ENCODE results near the gene DUS2. TPM values are rescaled to one million over a fixed set of nuclear protein-coding genes. Genes with fewer than 3 reads are reported as not detected.

The DUS2 gene
- total RNA-seq, 4 donors from 2014 or later = 4.5 to 9.6 (median 7.1) TPM

GRCh38 chr16:68086860-68087268, 63.8 kb downstream of the DUS2 start:
- Histone ChIP-seq H3K4me3 (peak overlapping the region; percentile 73 to 96 (median 84)), H3K36me3 (no peaks in the 10 kb centered on the region), H3K27ac (peak overlapping the region; percentile 92 to 99 (median 97)), H3K4me1 (peaks cover 68 to 70% of the 10 kb centered on the region in 2 donors), H3K27me3 (no peaks in the 10 kb centered on the region), H3K9me3 (no peaks in the 10 kb centered on the region)
- ATAC-seq = no peak
- intact Hi-C loops (cut with DNase I; ENCODE audit: low total_unique reads) = no loop called here
- no peak for TF ChIP-seq POLR2A (IDR thresholded peaks at IDR 0.05)
- TF ChIP-seq, protein P1, sequence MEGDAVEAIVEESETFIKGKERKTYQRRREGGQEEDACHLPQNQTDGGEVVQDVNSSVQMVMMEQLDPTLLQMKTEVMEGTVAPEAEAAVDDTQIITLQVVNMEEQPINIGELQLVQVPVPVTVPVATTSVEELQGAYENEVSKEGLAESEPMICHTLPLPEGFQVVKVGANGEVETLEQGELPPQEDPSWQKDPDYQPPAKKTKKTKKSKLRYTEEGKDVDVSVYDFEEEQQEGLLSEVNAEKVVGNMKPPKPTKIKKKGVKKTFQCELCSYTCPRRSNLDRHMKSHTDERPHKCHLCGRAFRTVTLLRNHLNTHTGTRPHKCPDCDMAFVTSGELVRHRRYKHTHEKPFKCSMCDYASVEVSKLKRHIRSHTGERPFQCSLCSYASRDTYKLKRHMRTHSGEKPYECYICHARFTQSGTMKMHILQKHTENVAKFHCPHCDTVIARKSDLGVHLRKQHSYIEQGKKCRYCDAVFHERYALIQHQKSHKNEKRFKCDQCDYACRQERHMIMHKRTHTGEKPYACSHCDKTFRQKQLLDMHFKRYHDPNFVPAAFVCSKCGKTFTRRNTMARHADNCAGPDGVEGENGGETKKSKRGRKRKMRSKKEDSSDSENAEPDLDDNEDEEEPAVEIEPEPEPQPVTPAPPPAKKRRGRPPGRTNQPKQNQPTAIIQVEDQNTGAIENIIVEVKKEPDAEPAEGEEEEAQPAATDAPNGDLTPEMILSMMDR (IDR thresholded peaks at IDR 0.05 in 4 of 5, conservative IDR thresholded peaks at IDR 0.05 in 1 of 5) = no peak
- DNase-seq = no peak
- in situ Hi-C loops (cut with MboI; ENCODE audit: low sequenced_read_pairs in 4 of 4) = loop anchor here in 2 of 4 donors (25.0 kb wide), 1 partner anchor 250 kb away; no protein-coding TSS in a partner anchor

DNA sequence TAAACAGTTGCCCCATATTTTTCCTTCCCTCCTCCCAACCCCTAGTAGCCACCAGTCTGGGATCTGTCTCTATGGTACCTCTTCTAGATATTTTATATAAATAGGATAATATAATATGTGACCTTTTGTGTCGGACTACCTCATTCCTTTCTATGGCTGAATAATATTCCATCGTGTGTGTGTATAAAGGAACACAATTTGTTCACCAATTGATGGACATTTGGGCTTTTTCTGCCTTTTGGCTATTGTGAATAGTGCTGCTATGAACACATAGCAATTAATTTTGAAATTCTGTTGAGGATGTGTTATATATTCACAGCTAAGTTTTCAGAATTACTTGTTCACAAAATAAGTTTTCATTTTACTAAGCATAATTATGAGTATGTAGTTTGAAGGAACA, 64.6 kb downstream of the DUS2 start:
- Histone ChIP-seq H3K36me3 (no peaks in the 10 kb centered on the region), H3K4me1 (peaks cover 70 to 72% of the 10 kb centered on the region in 2 donors), H3K27me3 (no peaks in the 10 kb centered on the region), H3K27ac (peak overlapping the region; percentile 92 to 99 (median 97)), H3K9me3 (no peaks in the 10 kb centered on the region), H3K4me3 (peak overlapping the region; percentile 73 to 96 (median 84))
- ATAC-seq (no peak), DNase-seq (no peak)
- TF ChIP-seq, protein P1 (IDR thresholded peaks at IDR 0.05 in 4 of 5, conservative IDR thresholded peaks at IDR 0.05 in 1 of 5) = no peak
- no peak for TF ChIP-seq POLR2A (IDR thresholded peaks at IDR 0.05)
- intact Hi-C loops (cut with DNase I; ENCODE audit: low total_unique reads) = no loop called here
- in situ Hi-C loops (cut with MboI; ENCODE audit: low sequenced_read_pairs in 4 of 4) = loop anchor here in 2 of 4 donors (25.0 kb wide), 1 partner anchor 250 kb away; no protein-coding TSS in a partner anchor

DNA sequence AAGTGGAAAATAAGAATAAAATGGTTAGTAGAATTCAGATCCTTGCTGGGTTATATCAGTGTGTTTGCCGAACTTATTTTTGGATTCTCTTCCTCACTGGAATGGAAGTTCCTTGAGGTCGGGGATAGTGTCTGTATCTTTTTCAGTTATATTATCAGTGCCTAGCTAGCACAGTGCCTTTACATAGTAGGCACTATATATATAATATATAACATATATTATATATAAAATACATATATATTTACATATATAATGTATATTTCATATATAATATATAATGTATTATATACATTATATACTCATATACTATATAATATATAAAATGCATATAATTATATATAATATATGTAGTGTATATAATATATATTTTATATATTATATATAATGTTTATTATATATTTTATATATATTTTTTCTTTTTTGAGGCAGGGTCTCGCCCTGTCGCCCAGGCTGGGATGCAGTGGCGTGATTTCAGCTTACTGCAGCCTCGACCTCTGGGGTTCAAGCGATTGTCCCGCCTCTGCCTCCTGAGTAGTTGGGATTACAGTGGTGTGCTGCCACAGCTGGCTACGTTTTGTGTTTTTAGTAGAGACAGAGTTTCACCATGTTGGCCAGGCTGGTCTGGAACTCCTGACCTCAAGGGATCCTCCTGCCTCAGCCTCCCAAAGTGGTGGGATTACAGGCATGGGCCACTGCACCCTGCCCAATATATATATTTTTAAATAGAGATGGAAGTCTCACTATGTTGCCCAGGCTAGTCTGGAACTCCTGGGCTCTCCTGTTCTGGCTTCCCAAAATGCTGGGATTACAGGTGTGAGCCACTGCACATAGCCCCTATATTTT, 65.3 kb downstream of the DUS2 start:
- Histone ChIP-seq H3K27ac (peak overlapping the region; percentile 92 to 99 (median 97)), H3K36me3 (no peaks in the 10 kb centered on the region), H3K4me1 (peaks cover 71 to 75% of the 10 kb centered on the region in 2 donors), H3K9me3 (no peaks in the 10 kb centered on the region), H3K4me3 (peak overlapping the region; percentile 9 to 96 (median 83)), H3K27me3 (no peaks in the 10 kb centered on the region)
- DNase-seq (no peak), ATAC-seq (no peak)
- intact Hi-C loops (cut with DNase I; ENCODE audit: low total_unique reads) (no loop called here), in situ Hi-C loops (cut with MboI; ENCODE audit: low sequenced_read_pairs in 4 of 4) (loop anchor here in 2 of 4 donors (25.0 kb wide), 1 partner anchor 249 kb away; no protein-coding TSS in a partner anchor)
- TF ChIP-seq POLR2A (IDR thresholded peaks at IDR 0.05) = no peak
- TF ChIP-seq, protein P1 (IDR thresholded peaks at IDR 0.05 in 4 of 5, conservative IDR thresholded peaks at IDR 0.05 in 1 of 5) = no peak

DNA sequence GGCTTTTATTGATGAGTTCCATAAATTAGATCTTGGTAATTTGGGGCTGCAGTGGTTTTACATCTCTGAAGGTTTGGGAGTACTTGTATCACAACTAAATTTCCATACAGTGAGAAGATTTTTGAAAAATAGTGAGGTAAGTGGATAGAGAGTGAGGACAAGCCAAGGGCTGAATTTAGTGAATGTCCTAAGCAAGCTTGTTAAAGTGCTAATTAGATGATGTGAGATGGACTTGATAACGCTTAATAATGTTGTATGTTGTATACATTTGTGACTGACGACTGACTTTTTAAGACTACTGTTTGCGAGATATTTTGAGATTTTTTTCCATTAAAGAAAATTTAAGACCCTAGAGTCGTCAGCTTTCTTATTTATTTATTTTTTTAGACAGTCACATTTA, 66.0 kb downstream of the DUS2 start:
- no peak for ATAC-seq
- peak overlapping the region; percentile 92 to 99 (median 97) for H3K27ac ChIP-seq
- intact Hi-C loops (cut with DNase I; ENCODE audit: low total_unique reads) = no loop called here

More for the DNA sequence above, 66.0 kb downstream of the DUS2 start:
- DNase-seq = no peak
- H3K4me3 ChIP-seq = no peak overlapping the region
- in situ Hi-C loops (cut with MboI; ENCODE audit: low sequenced_read_pairs in 4 of 4) = loop anchor here in 2 of 4 donors (25.0 kb wide), 1 partner anchor 248 kb away; no protein-coding TSS in a partner anchor
- H3K27me3 ChIP-seq = no peaks in the 10 kb centered on the region
- H3K9me3 ChIP-seq = no peaks in the 10 kb centered on the region
- no peaks in the 10 kb centered on the region for H3K36me3 ChIP-seq
- peaks cover 71 to 75% of the 10 kb centered on the region in 2 donors for H3K4me1 ChIP-seq
- TF ChIP-seq POLR2A (IDR thresholded peaks at IDR 0.05) = no peak
- TF ChIP-seq, protein P1 (IDR thresholded peaks at IDR 0.05 in 4 of 5, conservative IDR thresholded peaks at IDR 0.05 in 1 of 5) = no peak

Measured in gastrocnemius medialis (tissue), 4 donors.